HG02623 (cell line): ENCODE results near the gene TRIM65.

ENCODE experiments used
- ATAC-seq: cut with Tn5 transposase; IDR thresholded peaks from one replicate; pipeline ENCODE4 v1.9.1; 2021; ENCODE audit warnings: moderate library complexity; ENCODE audit not compliant: unreplicated experiment

TRIM65 gene, protein sequence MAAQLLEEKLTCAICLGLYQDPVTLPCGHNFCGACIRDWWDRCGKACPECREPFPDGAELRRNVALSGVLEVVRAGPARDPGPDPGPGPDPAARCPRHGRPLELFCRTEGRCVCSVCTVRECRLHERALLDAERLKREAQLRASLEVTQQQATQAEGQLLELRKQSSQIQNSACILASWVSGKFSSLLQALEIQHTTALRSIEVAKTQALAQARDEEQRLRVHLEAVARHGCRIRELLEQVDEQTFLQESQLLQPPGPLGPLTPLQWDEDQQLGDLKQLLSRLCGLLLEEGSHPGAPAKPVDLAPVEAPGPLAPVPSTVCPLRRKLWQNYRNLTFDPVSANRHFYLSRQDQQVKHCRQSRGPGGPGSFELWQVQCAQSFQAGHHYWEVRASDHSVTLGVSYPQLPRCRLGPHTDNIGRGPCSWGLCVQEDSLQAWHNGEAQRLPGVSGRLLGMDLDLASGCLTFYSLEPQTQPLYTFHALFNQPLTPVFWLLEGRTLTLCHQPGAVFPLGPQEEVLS

DNA sequence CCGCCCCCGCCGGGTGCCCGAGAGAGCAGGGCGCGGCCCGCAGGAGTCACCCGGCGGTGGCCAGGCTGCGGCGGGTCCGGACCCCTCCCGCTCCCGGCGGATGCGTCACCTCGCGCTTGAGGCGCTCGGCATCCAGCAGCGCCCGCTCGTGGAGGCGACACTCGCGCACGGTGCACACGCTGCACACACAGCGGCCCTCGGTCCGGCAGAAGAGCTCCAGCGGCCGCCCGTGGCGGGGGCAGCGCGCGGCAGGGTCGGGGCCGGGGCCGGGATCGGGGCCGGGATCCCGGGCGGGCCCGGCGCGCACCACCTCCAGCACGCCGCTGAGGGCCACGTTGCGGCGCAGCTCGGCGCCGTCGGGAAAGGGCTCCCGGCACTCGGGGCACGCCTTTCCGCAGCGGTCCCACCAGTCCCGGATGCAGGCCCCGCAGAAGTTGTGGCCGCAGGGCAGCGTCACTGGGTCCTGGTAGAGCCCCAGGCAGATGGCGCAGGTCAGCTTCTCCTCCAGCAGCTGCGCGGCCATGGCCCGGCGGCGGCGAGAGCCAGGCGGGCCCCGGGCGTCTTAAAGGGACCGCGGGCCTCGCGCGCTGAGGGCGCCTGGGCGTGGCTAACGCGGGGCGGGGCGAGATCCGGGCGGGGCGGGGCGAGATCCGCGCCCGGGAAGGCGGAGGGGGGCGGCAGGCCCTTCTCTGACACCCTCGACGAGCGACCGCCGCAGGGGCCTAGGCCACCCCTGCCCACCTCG lies at the start of gene TRIM65:
TSS of gene TRIM65 (minus strand) at position 537 of the 745 bp plus-strand sequence. CDS start at position 523, 14 bp downstream.
- peak; percentile 53 for ATAC-seq

DNA sequence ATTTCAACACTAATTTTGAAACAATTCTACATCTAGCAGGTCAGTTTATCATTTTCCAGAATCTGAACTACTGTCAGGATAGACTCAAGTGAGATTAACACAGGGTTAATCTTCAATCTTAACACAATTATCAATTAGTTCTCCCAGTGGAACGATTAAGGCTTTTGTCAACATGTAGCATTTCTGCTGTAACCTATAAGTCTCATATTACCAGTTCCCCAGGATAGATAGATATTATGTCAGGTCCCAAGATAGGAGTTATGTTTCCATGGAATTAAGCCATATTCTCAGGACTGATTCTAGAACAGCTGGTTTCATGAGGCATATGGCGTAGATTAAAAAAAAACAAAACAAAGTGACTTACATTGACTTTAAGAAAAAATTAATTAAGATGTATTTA lies 48.5 kb upstream of the TRIM65 start:
- no peak for ATAC-seq

DNA sequence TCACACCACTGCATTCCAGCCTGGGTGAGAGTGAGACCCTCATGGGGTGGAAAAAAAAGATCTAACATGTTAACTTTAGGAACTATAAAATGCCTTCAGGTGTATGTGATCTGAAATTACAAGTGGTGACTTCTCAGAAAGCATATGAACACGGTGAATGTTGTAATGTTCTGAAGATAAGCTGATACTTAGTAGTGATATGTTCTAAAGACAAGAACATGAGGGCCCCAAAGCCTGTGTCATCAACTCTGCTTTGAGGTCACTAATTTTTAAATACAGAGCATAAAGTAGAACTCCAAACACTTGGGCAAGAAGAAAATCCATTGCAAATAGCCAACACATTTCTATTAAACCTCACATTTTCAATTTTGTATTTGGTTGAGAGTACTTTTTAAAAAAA lies 46.7 kb upstream of the TRIM65 start:
- no peak for ATAC-seq

DNA sequence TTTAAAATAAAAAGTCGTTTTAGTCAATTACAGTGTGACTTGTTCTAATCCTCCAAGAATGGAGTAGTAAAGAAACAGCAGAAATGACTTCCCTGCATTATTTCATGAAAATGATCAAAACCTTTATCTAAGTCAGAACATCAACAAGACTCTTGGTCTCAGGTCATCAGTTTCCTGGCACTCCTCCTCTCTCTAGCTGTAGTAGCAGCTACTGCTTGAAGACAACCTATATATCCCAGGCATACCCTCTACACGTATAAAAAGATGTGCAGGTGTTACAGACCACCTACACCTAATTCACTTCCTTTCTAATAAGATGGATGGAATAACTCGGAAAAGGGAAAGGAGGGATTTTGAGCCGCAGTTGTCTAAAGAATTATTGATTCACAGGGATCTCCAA lies 45.7 kb upstream of the TRIM65 start:
- no peak for ATAC-seq

DNA sequence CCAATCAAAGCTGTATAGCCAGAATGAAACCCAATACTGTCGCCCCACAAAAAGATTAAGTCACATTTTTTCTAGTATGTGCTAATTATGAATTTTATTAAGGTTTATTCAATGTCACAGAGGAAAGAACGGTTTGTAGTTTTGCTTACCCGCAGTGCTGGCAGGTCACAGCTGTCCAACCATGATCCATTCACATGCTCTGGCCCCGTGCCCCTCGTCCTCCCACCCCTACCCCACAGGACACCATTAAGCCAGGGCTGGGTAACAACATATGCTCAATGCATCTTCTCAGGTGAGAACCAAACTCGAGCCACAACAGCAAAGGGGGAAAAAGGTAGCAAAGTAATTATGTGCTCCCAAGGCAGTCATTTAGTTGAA lies 44.7 kb upstream of the TRIM65 start:
- no peak for ATAC-seq

DNA sequence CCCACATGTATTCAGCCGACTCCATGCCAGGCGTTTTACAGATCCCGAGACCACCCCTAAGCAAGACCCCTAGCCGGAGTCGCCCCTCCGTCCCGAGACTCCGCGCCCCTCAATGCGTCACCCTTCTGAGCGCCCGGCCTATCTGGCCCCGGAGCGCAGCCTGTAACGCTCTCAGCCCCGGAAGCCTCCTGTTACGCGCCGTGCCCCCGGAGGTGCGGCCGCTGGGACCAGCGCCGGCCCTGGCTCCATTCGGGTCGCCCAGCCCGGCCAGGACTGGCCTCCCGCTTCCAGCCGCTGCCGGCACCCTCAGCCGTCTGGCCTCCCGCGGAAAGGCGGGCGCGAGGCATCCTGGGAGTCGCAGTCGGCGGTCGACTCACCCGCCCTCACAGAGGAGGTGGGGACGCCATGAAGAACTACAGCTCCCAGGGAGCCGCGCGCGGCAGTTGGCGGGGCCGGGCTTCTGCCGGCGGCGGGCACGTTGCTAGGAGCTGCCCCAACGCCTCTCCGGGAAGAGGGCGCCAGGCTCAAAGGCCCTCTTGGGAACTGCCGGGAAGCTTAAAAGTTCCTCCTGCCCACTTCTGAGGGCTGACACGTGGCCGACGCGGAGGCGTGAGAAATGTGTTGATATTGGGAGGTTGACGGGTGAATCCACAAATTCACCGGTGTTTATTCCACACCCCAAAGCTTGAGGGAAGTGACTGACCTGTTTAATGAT lies 44.1 kb upstream of the TRIM65 start, which contains the start of gene FBF1:
TSS of gene FBF1 (minus strand) at position 316 of the 715 bp plus-strand sequence. CDS start 2,893 bp downstream, outside the sequence.
- ATAC-seq: peak; percentile 96

DNA sequence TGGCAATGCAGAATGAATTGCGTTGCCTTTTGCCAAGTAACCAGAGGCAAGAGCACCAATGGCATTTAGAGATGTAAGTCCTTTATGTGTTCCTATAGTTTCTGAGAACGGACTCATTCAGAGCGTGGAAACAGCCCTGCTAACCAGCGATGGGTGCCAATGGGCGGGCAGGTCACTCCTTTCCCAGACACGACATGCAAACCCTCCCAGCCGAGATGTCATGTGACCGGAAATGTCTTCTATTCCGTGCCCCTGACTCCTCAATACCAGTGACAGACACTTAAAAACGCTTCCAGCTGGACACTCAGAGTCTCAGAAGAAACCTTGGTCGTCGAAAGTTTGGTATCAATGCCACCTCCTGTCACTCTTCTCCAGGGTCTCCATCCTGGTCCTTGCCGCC lies 40.9 kb upstream of the TRIM65 start:
- no peak for ATAC-seq

DNA sequence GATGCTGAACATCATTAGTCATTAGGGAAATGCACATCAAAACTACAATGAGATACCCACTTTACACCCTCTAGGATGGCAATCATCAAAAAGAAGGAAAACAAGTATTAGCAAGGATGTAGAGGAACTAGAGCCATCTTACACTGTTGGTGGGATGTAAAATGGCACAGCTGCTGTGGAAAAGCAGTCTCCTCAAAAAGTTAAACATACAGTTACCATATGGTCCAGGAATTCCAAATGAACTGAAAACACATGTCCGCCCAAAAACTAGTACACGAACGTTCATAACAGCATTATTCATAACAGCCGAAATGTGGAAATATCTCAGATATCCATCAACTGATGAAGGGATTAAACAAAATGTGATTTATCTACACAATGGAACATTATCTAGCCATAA lies 37.1 kb upstream of the TRIM65 start:
- no peak for ATAC-seq

DNA sequence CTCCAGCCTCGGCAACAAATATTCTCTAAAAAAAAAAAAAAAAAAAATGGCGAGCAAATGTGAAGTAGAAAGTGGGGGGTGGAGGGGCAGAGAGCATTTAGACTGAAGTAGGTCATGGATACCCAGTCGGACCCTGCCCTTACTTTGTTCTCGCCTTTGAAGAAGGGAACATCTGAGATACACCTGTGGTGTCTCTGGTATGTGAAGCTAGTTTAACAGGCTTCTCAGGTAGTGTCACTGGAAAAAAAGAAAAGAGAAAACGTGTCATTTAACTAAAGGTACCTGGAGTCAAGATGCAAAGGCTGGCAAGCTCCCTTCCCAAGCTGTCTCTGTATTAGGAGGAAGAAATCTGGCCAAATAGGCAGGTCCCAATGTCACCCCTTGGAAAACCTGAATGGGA lies 36.1 kb upstream of the TRIM65 start:
- no peak for ATAC-seq

DNA sequence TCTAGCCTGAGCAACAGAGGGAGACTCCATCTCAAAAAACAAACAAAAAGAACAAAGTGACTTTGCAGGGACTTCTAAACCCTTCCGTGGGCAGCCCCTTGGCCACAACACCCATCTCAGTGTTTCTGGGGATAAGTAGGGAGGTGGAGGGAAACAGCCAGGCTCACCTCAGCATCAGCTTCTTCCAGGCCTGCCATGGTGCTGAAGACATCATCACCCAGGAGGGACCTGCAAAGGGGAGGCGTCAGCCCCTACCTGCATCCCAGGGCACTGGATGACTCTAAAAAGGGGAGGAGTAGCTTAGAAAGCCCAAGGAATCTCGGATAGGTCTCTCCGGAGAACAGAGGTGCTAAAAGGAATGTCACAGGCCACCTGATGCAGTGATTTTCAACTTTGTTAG lies 34.3 kb upstream of the TRIM65 start:
- ATAC-seq: no peak

DNA sequence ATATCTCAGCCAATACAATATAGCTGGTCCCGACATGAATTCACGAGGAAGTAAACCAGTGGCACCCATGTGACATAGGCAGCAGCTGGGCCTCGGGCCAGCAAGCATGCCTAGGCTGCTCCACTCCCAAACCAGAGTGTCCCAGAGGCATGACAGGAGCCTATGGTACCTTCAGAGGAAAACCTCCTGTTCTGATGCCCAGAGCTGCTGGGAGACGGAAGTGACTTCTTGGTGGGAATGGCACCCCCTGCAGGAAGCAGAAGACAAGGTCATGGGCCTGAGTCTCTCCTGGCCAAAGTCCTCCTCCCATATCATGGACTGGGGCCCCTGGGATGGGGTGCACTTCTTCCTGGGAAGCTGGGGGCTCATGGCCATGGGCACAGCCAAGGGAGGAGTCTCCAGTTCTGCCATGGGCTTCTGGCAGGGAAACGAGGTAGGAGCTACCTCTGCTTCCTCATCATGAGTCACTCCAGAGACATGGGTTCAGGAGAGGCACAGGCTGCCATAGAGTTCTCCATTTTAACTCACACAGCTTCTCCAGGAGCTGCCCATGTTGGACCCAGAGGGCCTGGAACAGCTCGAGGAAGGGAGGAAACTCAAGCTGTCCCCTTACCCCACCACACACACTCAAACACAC lies 30.7 kb upstream of the TRIM65 start:
- ATAC-seq: no peak

DNA sequence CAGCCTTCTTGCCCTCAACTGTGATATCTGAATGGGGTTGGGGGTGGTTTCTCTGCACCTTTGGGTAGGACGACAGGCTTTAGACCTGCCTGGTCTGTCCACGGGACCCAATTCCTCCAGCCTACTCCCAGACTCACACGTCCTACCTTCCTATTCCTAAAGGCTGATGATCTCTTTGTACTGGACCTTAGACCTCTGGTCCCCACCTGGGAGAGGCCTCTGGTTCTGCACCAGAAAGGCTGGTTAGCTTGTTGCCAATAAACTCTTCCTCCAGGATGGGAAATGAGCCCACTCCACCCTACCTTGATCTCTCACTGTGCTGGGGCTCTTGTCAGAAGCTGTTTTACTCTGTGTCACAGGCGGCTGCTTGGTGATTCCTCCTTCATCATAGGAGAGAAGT lies 29.7 kb upstream of the TRIM65 start:
- ATAC-seq: no peak

DNA sequence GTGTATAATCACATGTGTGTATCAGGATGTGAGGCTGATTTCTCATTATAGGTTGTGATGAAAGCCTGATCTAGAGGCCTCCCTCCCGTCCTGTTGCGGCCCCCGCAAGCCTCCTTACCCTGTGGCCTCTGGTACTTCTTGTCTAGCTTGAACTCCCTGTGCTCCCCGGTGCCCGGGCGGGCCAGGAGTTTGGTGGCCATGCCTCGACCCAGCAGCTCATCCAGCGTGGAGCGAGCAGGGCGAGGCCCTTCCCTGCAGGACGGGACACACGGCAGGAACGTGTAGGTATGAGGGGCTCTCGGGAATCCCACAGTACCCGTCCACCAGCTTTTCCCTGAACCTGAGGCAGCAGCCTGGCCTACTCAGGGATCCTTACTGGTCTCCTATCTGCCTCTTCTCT lies 29.2 kb upstream of the TRIM65 start:
- ATAC-seq: no peak

DNA sequence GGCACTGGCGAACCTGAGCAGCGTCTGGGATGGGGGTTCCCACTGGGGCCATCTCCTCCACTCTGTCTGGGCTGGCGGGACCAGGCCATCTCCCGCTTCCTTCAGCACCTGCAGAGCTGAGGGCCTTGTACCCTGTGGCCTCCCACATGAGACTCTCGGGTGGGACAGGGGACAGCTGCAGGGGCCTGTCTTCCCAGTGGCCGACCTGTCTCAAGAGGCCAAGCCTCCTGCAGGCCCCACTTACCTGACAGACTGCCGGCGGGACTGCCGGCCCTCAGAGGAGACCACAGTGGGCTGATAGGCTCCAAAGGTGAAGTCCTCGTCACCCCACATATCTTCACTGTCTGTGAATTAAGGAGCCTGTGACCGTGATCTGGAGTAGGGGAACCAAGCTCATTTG lies 28.4 kb upstream of the TRIM65 start:
- ATAC-seq: no peak

DNA sequence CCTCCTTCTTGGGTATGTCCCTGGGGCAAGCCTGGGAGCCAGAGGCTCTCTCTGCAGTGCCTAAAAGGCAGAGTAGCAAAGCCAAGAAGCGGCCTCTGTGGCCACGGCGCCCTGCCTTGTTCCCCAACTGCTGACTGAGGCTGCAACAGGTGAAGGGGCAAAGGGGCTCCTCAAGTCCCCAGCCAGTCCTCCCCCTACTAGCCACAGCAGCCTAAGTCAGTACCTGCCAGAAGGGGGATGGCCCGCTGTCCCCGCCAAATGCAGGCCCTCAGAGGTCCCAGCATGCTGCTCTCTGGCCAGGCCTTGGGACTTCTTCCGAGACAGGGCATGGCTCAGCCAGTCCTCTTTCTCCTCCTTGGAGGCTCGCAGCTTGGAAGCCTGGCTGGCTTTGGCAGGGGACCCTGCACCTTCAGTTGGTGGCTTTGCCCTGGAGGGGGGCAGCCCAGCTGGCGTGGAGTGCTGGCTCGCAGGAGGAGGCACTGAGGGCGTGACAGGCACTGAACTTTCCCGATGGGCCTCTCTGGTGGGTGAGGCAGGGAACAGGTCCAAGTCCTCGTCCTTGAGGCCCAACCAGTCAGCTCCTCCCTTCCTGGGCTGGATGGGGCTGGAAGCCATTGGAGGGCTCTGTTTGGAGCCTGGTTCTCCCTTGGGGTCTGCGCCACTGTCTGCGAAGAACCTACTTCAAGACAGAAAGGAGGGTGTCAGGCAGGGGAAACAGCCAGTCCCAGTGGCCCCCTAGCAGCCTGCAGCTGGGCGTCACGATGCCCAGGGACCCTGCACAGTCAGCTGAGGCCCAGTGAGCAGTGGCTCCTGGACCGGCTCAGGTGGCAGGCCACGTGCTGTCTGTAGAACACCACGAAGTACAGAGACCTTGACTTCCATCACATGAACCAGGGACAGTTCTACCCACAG lies 26.5 kb upstream of the TRIM65 start:
- ATAC-seq: no peak

DNA sequence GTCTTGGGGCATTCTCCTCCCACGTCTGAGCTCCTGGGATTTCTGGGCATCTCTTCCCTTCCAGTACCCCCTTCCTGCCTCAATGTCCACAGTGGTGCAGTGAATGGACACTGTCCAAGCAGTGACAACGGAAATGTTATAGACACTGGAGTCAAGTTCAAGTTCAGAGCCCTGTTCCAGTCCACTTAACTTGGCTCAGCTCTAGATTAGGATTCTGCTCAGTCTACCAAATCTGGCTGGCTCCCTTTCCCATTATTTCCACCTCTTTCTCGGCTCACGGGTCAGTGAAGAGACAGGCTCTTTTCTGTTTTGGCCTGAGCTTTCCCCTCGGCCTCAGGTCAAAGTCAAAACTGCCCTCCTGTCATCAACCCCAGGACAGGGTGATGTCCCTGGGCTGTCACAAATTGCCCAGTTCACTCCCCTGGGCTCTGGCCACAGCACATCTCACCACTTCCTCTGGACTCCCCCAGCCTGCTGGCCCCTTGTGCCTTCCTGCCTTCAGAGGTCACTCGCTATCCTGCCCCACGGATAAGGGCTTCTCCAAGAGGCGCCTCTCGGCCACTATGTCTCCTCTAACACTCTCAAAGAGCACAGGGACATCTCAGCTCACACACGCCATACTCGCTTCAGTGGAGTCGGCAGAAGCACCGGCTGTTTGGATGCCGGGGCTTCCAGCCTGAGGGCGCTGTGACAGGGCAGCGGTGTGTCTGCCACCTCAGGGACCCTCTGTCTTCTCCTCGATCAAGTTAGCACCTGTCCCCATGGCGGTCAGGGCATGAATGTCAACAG lies 25.6 kb upstream of the TRIM65 start:
- ATAC-seq: no peak

DNA sequence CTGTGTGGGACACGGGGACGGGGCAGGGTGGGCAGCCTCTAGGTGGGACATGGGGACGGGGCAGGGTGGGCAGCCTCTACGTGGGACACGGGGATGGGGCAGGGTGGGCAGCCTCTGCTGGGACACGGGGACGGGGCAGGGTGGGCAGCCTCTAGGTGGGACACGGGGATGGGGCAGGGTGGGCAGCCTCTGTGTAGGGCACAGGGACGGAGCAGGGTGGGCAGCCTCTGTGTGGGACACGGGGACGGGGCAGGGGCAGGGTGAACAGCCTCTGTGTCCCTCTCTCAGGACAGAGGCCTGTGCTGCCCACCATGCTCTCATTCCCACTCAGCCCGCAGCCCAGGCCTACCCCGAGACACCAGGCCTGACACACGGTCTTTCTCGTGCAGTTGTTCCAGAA lies 24.8 kb upstream of the TRIM65 start:
- no peak for ATAC-seq

DNA sequence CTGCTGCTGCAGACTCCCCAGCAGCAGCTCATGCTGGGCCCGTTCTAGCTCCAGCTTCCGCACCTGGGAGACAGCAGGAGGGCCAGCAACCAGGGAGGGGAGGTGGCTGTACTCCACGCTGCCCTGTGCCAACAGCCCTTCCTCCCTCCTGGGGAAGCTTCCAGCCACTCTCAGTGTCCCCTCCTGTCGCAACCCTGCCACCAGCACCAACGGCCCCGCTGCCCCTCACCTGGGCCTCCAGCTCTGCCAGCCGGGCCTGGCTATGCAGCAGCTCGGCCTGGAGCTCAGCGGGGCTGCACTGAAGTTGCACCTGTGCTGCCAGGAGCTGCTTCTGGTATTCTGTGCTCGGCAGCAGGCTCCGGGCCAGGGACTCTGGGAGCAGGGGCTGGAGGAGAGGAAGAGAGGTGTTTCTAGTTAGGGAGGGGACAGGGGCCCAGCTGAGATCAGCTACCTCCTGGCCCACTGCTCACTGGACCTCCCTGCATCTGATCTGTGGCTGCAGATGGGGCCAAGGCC lies 23.4 kb upstream of the TRIM65 start:
- no peak for ATAC-seq

DNA sequence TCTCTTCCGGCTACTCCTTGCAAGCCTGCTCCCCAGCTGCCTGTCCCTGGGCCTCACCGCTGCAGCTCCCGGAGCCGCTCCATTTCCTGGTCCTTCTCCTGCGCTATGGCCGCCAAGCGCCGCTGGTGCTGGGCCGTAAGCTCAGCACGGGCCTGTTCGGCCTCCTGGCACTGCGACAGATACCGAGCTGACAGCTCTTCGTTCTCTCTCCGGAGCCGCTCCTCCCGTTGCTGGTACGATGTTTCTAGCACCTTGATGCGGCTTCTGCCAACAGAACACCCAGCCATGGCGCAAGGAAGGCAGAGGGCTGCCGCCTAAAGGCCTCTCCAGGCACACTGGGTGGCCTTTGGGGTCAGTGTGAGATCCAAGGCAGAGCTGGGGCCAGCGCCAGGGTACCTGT lies 22.9 kb upstream of the TRIM65 start:
- no peak for ATAC-seq
